Stimulated activated naive CD8-positive, alpha-beta T cell treated with anti-CD3 and anti-CD28 coated beads, Interleukin-15, amount 100 ng/mL, for 72 hours (primary cell): ENCODE results near the gene GJA3.
A peak's percentile ranks its signal among the peaks of the same experiment; 100 is the strongest.

Experiments
- ATAC-seq: fragments of 150-1000 bp; cut with Tn5 transposase; 2 replicates; pipeline ENCODE4 v1.10.0; 2021; ENCODE audit warnings: mild to moderate bottlenecking, moderate library complexity
- DNase-seq, 2 donors: peaks; one replicate each; pipeline ENCODE4 v3.0.0; 2021 to 2022
- H3K27ac Mint-ChIP-seq, 2 donors: one replicate each; pipeline ENCODE4 v1.8.0; 2022; ENCODE audit warnings: mild to moderate bottlenecking in 2 of 2, mixed read lengths in 2 of 2, moderate library complexity in 2 of 2
- H3K27me3 Mint-ChIP-seq: one replicate; pipeline ENCODE4 v1.8.0; 2022; ENCODE audit warnings: mixed read lengths
- H3K4me1 Mint-ChIP-seq: one replicate; pipeline ENCODE4 v1.8.0; 2022; ENCODE audit warnings: mild to moderate bottlenecking, mixed read lengths
- H3K4me3 Mint-ChIP-seq, 2 donors: one replicate each; pipeline ENCODE4 v1.8.0; 2022; ENCODE audit warnings: mild to moderate bottlenecking in 2 of 2, mixed read lengths in 2 of 2, moderate library complexity in 1 of 2
- H3K9me3 Mint-ChIP-seq, 2 donors: one replicate each; pipeline ENCODE4 v1.8.0; 2022; ENCODE audit warnings: mixed read lengths in 2 of 2

The GJA3 gene

GRCh38 chr13:20146381-20146780, 14.5 kb downstream of the GJA3 start:
- peaks cover 11% of the 10 kb centered on the region for H3K4me1 Mint-ChIP-seq
- ATAC-seq (no peak), DNase-seq (no peak)
- no peaks in the 10 kb centered on the region for H3K9me3 Mint-ChIP-seq
- no peak overlapping the region for H3K27ac Mint-ChIP-seq
- H3K27me3 Mint-ChIP-seq, result peaks cover 47% of the 10 kb centered on the region
- no peak overlapping the region for H3K4me3 Mint-ChIP-seq

GRCh38 chr13:20145521-20145920, 15.3 kb downstream of the GJA3 start:
- H3K4me3 Mint-ChIP-seq, result no peak overlapping the region
- H3K4me1 Mint-ChIP-seq, result peaks cover 15% of the 10 kb centered on the region
- H3K27ac Mint-ChIP-seq, result no peak overlapping the region
- DNase-seq (no peak), ATAC-seq (no peak)
- H3K9me3 Mint-ChIP-seq, result no peaks in the 10 kb centered on the region
- peaks cover 52% of the 10 kb centered on the region for H3K27me3 Mint-ChIP-seq

GRCh38 chr13:20144141-20144850, 16.6 kb downstream of the GJA3 start:
- DNase-seq, result no peak
- Mint-ChIP-seq H3K4me3 (no peak overlapping the region), H3K27ac (no peak overlapping the region), H3K27me3 (peaks cover 52% of the 10 kb centered on the region), H3K9me3 (no peaks in the 10 kb centered on the region), H3K4me1 (peaks cover 15% of the 10 kb centered on the region)
- ATAC-seq, result no peak

GRCh38 chr13:20142927-20143480, 17.8 kb downstream of the GJA3 start:
- no peak for DNase-seq
- H3K4me3 Mint-ChIP-seq, result peak overlapping the region in 1 of 2 donors; percentile 56
- H3K27me3 Mint-ChIP-seq, result peaks cover 53% of the 10 kb centered on the region

GRCh38 chr13:20142023-20142926, 18.6 kb downstream of the GJA3 start:
- peaks cover 60% of the 10 kb centered on the region for H3K27me3 Mint-ChIP-seq
- no peaks in the 10 kb centered on the region for H3K9me3 Mint-ChIP-seq
- peaks cover 18% of the 10 kb centered on the region for H3K4me1 Mint-ChIP-seq
- DNase-seq, result no peak
- no peak overlapping the region for H3K27ac Mint-ChIP-seq
- H3K4me3 Mint-ChIP-seq, result peak overlapping the region in 1 of 2 donors; percentile 56
- ATAC-seq, result no peak

More at GRCh38 chr13:20142927-20143480, 17.8 kb downstream of the GJA3 start:
- H3K27ac Mint-ChIP-seq, result no peak overlapping the region
- no peak for ATAC-seq
- H3K4me1 Mint-ChIP-seq, result peaks cover 15% of the 10 kb centered on the region
- H3K9me3 Mint-ChIP-seq, result no peaks in the 10 kb centered on the region

- H3K9me3 Mint-ChIP-seq, result no peaks in the 10 kb centered on the region
- H3K4me3 Mint-ChIP-seq, result peak overlapping the region; percentile 23 to 41
- H3K27me3 Mint-ChIP-seq, result peaks cover 60% of the 10 kb centered on the region
- no peak overlapping the region for H3K27ac Mint-ChIP-seq
- DNase-seq (no peak), ATAC-seq (no peak)
- H3K4me1 Mint-ChIP-seq, result peaks cover 23% of the 10 kb centered on the region
These were observed 19.4 kb downstream of the GJA3 start for GRCh38 chr13:20141238-20142022.

- no peaks in the 10 kb centered on the region for H3K9me3 Mint-ChIP-seq
- H3K27me3 Mint-ChIP-seq, result peaks cover 51% of the 10 kb centered on the region
- H3K4me3 Mint-ChIP-seq, result no peak overlapping the region
- DNase-seq, result no peak
- no peak overlapping the region for H3K27ac Mint-ChIP-seq
- no peak for ATAC-seq
- peaks cover 23% of the 10 kb centered on the region for H3K4me1 Mint-ChIP-seq
These were observed 20.4 kb downstream of the GJA3 start for GRCh38 chr13:20140487-20140886.

GRCh38 chr13:20137875-20138274, 23.0 kb downstream of the GJA3 start:
- Mint-ChIP-seq H3K27ac (no peak overlapping the region), H3K27me3 (peaks cover 30% of the 10 kb centered on the region), H3K4me3 (no peak overlapping the region), H3K9me3 (no peaks in the 10 kb centered on the region), H3K4me1 (peaks cover 18% of the 10 kb centered on the region)
- ATAC-seq (no peak), DNase-seq (no peak)

GRCh38 chr13:20136781-20137703, 23.8 kb downstream of the GJA3 start:
- peaks cover 16% of the 10 kb centered on the region for H3K4me1 Mint-ChIP-seq
- peak overlapping the region; percentile 35 to 55 for H3K4me3 Mint-ChIP-seq
- DNase-seq (peak; percentile 60), ATAC-seq (peak; percentile 89)
- H3K27ac Mint-ChIP-seq, result no peak overlapping the region
- no peaks in the 10 kb centered on the region for H3K9me3 Mint-ChIP-seq
- peaks cover 23% of the 10 kb centered on the region for H3K27me3 Mint-ChIP-seq

GRCh38 chr13:20134732-20135131, 26.1 kb downstream of the GJA3 start:
- no peak overlapping the region for H3K27ac Mint-ChIP-seq
- H3K4me3 Mint-ChIP-seq, result no peak overlapping the region
- H3K27me3 Mint-ChIP-seq, result peaks cover 11% of the 10 kb centered on the region
- no peaks in the 10 kb centered on the region for H3K9me3 Mint-ChIP-seq
- H3K4me1 Mint-ChIP-seq, result peaks cover 8% of the 10 kb centered on the region
- ATAC-seq (no peak), DNase-seq (no peak)

- Mint-ChIP-seq H3K27ac (no peak overlapping the region), H3K4me3 (no peak overlapping the region), H3K9me3 (no peaks in the 10 kb centered on the region), H3K27me3 (peaks cover 10% of the 10 kb centered on the region), H3K4me1 (peaks cover 4% of the 10 kb centered on the region)
- DNase-seq, result no peak
- ATAC-seq, result no peak
These were observed 28.7 kb downstream of the GJA3 start for GRCh38 chr13:20132052-20132634.

GRCh38 chr13:20131057-20131832, 29.6 kb downstream of the GJA3 start:
- Mint-ChIP-seq H3K4me3 (no peak overlapping the region), H3K4me1 (no peaks in the 10 kb centered on the region), H3K9me3 (no peaks in the 10 kb centered on the region), H3K27ac (no peak overlapping the region), H3K27me3 (peaks cover 8% of the 10 kb centered on the region)
- DNase-seq, result no peak
- no peak for ATAC-seq

- no peaks in the 10 kb centered on the region for H3K9me3 Mint-ChIP-seq
- H3K4me3 Mint-ChIP-seq, result no peak overlapping the region
- no peak for DNase-seq
- no peak overlapping the region for H3K27ac Mint-ChIP-seq
- ATAC-seq, result no peak
- H3K27me3 Mint-ChIP-seq, result peaks cover 12% of the 10 kb centered on the region
- no peaks in the 10 kb centered on the region for H3K4me1 Mint-ChIP-seq
These were observed 30.2 kb downstream of the GJA3 start for GRCh38 chr13:20130652-20131051.
